A673 (cell line): Measurements from ENCODE around the gene CELF1.

Experiments
- EZH2 ChIP-seq: fragments of 200-600 bp; sonication (generic); IDR thresholded peaks from 2 replicates; pipeline ENCODE4 v1.6.1; 2017; ENCODE audit warnings: borderline replicate concordance, low read depth, mild to moderate bottlenecking, mixed read lengths, antibody characterized with exemption, low read length; ENCODE audit not compliant: poor library complexity, severe bottlenecking
- TF ChIP-seq, protein P1 (sequence below): fragments of 300-800, 200-600 bp; sonication (generic); conservative IDR thresholded peaks from 2 replicates; pipeline ENCODE4 v1.5.1; 2017; ENCODE audit warnings: low read depth, mild to moderate bottlenecking, antibody characterized with exemption, low read length, moderate library complexity, mixed read lengths

DNA sequence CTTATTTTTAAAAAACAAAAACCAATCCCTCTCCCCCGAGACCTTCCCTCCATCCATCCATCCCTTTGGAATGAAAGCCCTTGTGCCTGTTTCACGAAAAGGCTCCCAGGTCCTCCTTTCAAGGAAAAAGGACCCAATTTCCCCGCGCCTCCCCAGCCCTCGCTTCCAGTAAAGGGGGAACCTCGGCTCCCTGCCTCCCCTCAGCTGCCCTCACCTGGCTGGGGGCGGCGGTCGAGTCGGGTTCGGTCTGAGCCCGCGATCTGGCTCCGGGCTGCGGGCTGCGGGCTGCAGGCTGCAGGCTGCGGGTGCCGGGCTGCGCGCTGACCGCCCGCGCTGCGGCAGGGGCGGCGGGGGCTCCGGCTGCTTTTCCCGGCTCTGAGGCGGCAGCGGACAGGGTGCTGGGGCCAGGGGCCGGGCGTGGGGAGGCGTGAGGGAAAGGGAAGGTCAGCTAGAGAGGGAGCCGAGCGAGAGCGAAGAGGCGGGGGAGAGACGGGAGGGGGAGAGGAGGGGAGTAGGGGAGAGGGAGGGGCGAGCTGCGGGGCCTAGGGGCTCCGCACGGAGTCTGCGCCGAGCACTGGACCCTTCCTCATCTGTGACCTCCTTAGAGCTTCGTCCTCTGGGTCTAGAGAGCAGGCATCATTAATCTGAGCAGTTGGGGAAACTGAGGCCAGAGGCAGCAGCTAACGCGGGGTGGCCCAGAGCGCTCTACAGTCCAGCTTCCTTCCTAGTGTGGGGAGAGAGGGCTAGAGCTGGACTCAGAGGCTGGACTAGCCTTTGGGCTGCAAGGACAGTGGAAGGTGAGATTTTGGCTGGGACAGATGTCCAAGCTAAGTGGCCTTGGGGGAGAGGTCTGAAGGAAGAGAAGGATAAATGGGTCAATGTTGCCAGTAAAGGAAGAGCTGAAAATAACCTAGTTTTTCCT is 41.3 kb upstream of the CELF1 start, which contains the start of gene C1QTNF4:
- TF ChIP-seq, protein P1, sequence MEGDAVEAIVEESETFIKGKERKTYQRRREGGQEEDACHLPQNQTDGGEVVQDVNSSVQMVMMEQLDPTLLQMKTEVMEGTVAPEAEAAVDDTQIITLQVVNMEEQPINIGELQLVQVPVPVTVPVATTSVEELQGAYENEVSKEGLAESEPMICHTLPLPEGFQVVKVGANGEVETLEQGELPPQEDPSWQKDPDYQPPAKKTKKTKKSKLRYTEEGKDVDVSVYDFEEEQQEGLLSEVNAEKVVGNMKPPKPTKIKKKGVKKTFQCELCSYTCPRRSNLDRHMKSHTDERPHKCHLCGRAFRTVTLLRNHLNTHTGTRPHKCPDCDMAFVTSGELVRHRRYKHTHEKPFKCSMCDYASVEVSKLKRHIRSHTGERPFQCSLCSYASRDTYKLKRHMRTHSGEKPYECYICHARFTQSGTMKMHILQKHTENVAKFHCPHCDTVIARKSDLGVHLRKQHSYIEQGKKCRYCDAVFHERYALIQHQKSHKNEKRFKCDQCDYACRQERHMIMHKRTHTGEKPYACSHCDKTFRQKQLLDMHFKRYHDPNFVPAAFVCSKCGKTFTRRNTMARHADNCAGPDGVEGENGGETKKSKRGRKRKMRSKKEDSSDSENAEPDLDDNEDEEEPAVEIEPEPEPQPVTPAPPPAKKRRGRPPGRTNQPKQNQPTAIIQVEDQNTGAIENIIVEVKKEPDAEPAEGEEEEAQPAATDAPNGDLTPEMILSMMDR: no peak
- TF ChIP-seq EZH2: peak; percentile 96
